ENCODE data around the gene VPS35L.

VPS35L gene, protein sequence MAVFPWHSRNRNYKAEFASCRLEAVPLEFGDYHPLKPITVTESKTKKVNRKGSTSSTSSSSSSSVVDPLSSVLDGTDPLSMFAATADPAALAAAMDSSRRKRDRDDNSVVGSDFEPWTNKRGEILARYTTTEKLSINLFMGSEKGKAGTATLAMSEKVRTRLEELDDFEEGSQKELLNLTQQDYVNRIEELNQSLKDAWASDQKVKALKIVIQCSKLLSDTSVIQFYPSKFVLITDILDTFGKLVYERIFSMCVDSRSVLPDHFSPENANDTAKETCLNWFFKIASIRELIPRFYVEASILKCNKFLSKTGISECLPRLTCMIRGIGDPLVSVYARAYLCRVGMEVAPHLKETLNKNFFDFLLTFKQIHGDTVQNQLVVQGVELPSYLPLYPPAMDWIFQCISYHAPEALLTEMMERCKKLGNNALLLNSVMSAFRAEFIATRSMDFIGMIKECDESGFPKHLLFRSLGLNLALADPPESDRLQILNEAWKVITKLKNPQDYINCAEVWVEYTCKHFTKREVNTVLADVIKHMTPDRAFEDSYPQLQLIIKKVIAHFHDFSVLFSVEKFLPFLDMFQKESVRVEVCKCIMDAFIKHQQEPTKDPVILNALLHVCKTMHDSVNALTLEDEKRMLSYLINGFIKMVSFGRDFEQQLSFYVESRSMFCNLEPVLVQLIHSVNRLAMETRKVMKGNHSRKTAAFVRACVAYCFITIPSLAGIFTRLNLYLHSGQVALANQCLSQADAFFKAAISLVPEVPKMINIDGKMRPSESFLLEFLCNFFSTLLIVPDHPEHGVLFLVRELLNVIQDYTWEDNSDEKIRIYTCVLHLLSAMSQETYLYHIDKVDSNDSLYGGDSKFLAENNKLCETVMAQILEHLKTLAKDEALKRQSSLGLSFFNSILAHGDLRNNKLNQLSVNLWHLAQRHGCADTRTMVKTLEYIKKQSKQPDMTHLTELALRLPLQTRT

DNA sequence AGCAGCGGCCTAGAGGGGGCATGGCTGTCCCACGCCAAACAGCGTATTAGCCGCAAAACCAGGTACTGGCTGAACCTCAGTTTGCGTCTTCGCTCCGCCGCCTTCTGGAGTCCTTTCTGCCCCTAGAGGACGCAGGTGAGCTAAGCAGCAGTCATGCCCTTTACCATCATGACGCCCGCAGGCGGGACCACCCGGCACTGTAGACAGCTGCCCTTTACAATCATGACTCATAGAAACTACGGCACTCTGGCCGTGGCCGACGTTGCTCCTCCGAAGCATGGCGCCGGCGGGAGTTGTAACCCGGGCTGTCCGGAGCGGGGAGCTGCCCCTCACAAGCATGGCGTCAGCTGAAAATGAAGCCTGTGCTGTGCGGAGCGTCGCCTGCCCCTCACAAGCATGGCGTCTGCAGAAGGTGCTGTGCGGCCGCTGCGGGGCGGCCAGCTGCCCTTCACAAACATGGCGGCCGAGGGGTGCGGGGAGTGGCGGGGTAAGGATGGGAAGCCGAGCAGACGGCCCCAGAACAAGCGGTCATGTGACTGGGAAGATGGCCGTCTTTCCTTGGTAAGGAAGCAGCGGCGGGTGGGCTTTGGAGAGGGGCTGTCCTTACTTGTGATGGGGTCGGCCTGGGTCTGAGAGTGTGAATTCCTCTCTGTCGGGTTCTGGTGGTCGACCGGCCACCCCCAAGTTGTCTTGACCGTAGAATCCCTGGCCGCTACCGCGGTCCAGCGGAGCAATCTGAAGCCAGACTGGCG lies at the start of gene VPS35L:
VPS35L (plus strand) TSS at position 518 of the 752 bp plus-strand sequence; CDS start at position 545, 27 bp downstream.
- DNase-seq, result peak; percentile 97

DNA sequence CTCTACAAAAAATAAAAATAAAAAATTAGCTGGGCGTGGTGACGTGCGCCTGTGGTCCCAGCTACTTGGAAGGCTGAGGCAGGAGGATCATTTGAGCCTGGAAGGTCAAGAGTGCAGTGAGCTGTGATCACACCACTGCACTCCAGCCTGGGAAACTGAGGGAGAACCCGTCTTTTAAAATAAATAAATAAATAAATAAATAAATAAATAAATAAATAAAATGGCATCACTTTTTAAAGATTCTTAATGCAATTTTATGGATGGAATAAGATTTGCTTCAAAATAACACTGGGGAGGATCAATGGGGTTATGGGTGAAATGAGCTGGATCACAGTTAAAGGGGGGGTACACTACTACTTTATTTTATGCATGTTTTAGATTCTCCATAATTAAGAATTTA lies 48.5 kb upstream of the VPS35L start:
- DNase-seq, result no peak

DNA sequence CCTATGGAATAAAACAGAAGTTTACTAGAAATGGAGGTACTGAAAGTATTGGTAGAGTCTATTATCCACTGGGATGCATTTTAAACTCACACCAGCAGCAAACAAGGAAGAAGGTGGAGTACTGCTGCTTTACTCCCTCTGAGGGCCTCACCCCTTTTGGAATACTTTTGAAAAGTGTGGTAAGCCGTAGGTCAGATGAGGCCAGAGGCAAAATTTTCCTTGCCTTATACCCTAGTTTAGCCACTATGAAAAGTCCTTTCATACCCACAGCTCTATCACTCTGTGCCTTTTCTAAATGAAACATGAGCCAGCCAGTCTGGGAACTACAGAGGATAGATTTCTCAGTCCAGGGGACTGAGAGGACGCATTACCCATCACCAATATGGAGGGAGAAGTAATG lies 47.6 kb upstream of the VPS35L start:
- no peak for DNase-seq

DNA sequence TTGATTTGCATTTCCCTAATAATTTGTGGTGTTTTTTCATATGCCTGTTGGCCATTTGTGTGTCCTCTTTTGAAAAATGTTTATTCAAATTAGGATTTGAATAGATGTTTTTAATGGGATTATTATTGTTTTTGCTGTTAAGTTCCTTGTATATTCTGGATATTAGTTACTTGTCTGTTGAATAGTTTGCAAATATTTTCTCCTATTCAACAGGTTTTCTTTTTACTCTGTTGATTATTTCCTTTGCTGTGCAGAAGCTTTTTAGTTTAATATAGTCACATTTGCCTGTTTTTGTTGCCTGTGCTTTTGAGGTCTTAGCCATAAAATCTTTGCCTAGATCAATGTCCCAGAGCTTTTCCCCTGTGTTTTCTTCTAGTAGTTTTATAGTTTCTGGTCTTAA lies 43.2 kb upstream of the VPS35L start:
- no peak for DNase-seq

DNA sequence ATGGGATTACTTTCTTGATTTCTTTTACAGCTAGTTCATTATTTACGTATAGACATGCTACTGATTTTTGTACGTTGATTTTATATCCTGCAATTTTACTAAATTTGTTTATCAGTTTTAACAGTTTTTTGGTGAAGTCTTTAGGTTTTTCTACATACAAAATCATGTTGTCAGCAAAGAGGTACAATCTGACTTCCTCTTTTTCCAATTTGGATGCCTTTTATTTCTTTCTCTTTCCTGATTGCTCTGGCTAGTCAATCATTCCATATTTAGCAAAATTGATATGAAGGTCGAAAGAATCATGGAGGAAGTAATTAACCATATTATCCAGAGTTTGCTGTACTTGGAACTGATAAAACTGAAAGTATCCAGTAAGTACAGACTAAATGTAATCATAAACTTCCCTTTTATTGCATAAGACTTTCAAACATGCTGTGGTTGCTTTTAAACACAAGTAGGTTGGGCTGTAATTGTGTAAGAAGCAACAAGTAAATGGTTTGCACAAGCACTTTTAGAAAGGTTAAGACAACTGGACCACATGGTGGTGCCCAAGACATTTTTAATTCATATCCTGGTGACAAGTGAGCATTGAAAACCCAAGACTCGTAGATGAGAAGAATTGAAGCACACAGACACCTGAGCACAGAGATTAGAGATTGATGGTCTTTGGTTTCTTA lies 42.0 kb upstream of the VPS35L start:
- DNase-seq, result no peak

DNA sequence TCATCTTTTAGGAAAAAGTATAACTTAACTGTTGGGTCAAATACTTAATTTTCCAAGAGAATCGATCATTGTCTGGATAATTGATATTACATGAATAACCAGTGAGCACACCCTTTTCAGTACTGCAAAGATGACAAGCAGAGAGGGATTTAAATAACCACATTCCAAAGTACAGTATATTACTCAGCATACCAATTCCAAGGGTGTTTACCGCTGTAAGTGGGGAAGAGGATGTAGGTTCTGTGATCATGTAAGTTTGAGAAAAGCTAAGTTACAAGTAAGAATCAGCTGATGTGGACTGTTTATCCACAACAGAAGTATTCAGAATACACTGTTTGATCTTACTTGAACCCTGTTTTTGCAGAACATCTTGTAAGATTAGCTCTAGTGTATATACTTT lies 39.7 kb upstream of the VPS35L start:
- no peak for DNase-seq

DNA sequence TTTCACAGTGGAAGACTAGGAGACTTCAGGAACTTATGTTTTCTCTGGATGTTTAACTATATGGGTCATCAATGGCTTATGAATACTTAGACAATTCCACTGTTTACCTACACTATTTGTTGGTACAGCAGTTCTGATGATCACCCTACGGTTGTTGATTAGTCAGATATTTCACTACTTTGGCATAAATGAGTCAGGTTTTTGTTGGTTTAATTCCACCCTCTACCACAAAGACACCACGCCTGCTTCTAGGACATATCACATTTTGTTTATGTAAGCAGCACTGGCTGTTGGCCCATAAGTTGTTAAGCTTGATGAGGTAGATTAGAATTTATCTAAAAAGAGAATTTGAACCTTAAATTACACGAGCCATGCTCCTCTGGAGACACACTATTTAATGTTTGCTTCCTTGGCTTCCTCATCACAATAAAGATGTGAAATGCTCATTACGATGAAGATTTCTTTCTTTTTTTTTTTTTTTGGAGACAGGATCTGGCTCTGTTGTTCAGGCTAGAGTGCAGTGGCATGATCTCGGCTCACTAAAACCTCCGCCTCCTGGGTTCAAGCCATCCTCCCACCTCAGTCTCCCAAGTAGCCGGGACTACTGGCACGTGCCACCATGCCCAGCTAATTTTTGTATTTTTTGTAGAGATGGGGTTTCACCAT lies 37.9 kb upstream of the VPS35L start:
- DNase-seq, result no peak

DNA sequence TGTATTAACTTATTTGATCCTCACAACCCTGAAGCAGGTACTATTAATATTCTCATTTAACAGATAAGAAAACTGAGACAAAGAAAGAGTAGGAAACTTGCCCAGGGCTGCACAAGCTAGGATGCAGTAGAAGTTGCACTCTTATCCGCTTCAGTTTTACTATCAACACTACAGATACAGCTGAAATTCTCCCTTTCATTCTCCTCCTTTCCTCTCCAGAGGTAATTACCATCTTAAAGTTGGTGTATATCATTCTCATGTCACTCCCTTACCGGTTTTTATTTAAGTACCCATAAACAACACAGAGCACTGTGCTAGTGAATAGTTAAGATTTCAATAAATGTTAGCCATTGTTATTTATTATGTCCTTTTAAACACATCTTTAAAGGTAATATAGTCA lies 37.1 kb upstream of the VPS35L start:
- no peak for DNase-seq

DNA sequence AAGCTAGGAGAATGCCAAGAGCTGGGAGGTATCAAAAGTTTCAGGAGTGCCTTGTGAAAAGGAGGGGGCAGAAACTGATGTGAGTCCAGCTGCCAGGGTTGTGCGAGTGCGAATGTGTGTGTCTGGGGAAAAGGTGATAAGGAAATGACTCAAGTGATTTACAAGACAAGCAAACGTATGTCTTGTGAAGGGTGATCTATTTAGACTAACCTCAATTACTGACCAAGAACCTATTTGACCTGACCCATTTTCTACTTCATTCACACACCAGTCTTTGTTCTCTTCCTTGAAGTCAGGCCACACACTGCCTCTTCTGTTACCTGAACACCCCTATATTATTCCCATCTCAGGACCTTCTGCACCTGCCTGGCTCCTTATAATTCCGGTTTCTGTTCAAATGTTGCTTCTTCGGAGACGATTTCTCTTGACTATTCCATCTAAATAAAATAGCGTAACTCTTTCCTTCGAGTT lies 34.6 kb upstream of the VPS35L start:
- DNase-seq, result peak; percentile 41

DNA sequence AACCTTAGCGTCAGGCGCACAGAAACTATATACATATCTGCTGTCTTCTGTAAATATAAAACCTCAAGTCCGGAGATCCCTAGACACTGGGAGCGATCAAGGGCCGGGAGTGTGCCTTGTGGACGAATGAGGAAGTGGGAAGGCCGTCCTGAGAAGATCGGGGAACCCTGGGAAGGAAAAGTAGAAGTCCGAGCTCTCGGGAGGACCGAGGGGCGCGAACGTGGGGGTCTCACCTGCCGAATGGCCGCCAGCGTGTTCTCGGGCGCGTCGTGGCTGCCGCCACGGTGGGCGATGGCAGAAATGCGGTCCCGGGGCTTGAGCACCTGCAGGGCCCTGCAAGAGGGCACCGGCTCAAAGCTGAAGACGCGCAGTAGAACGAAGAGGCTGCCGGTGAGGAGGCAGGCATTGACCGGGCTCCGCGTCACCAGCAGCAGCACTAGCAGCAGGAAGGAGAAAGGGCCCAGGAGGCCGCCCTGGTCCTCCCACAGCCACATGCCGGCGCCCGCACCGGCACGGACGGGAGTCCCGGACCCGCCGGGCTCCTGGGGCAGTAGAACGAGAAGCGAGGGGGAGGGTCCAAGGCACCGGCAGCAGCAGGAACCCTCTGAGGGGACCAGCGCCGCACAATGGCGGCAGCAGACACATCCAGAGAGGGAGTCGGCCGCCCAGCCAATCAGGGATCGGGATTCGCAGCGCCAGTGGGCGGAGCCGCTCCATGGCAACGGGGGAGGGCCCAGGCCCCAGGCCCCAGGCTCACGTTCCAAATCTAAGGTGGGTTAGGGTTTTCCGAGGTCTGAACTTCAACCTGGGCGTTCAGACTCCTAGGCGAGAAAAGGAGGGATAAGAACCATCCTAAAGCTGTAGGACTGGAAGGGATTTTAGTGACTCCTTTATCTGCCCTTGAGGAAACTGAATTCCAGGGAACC lies 33.8 kb upstream of the VPS35L start, which contains the start of gene GDE1:
GDE1 (minus strand) TSS at position 628 of the 926 bp plus-strand sequence; CDS start at position 494, 134 bp downstream.
- peak; percentile 97 for DNase-seq

DNA sequence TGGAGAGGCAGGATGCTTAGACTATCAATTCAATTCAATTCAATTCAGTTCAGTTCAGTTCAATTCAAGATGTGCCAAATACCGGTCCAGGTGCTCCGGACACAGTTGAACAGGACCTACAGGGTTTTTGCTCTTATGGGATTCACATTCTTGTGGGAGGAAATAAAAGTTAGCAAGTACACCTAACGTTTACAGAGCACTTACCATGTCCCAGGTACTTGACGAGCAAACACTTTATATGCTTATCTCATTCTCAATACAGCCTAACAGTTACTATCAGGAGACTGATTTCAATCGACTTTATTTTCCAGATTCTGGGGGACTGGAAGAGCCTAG lies 33.1 kb upstream of the VPS35L start:
- no peak for DNase-seq

DNA sequence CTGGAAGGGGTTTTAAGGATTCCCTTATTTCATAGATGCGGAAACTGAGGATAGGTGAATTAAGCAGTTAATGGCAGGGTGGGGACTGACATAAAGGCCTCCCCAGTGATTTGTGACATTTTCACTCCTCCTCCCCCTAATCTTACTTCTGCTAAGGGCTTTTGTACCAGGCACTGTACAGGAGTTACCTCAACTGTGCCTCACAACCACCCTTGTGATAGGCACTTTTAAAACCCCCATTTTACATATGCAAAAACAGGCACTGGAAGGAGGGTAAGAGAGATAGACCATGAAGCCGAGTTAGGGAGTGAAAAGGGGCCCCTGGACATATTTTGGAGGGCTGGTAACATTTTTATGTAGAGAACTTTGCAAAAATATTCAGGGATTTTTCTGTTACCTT lies 32.7 kb upstream of the VPS35L start:
- no peak for DNase-seq

DNA sequence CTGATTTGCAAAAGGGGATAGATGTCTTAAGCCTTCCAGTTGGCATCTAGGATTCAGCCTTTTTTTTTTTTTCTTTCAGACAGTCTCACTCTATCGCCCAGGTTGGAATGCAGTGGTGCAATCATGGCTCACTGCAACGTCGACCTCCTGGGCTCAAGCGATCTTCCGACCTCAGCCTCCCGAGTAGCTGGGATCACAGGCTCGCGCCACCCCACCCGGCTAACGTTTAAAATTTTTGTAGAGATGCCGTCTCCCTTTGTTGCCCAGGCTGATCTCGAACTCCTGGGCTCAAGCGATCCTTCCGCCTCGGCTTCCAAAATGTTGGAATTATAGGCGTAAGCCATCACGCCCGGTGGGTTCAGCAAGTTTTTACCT lies 32.3 kb upstream of the VPS35L start:
- DNase-seq, result no peak

DNA sequence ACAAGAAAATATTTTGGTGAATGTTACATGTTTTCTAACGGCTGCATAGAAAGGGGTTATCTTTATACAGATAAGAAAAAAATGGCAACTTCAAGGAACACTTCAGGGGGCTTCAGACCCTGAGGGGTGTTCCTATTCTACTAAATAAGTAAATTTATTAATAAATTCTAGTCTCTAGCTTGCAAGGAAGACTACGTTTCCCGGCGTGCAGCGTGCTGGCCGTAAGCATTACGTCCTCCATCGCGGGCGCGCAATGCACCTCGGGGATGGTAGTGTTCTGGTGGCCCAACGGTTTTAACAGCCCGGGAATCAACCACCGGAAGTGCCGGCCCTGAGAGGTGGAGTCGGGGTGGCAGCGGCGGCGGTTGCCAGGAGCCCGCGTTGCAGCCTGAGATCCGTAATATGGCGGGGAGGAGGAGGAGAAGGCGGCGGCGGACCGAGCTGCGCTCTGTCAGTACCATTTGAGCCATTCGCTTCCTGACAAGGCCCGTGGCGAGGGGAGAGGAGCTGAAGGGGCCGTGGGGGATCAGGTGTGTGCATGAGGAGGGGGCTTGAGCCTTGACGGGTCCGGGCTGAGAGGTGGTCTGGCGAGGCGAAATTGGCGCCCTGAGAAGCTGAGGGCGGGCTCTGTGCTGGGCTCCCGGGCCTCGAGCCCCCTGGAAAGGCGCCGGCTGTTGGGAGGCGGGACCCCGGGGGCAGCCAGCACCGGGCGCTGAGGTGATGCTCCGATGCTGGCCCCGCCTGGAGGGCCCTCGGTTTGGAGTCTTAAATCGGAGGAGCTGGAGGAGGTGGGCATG lies 31.7 kb upstream of the VPS35L start, which contains the start of gene CCP110:
CCP110 (plus strand) TSS at position 384 of the 797 bp plus-strand sequence. CDS start 3,940 bp downstream, outside the sequence.
- peak; percentile 98 for DNase-seq

DNA sequence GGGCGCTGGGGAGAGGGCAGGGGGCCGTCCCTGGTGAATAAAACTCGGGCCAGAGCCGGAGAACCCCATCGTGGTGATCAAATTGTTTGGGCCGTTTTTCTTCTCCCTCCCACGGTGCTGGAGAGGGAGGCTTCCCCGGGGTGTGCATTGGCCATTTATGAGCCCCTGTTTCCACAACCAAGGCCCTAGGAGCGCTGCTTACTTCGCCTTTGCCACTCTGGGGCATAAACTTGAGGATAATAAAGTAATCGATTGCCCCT lies 31.2 kb upstream of the VPS35L start:
- DNase-seq, result no peak

DNA sequence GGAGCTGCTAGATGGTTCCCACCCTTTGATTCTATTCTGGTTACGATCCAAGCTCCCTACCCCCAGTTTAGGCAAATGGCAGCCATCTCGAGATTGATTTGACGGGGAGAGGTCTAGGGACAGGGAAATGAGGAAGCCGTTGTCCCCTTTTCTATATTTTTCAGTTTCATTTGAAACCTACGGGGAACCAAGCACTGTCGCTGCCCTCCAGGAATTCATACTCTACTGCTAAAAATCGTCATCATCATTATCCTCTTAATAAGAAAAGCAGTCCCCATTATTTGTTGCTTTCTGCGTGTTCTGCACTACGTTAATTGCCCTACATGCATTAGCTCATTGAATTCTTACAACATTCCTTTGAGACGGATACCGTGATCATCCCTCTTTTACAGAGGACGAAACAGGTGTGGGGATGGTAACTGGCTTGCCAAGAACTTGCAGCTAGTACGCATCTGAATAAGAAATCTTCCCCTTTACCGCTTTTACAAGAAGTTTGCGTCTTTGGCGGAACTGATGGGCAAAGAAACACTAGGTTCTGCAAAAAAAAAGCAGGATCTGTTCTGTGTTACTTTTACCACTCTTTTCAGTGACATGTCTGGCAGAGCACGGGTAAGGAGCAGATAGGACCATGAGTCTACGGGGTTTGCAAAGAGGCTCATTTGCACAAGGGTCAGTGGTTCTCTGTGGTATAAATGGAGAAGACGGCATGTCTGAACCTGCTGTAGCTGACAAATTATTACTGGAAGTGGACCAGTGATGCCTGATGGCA lies 30.7 kb upstream of the VPS35L start:
- no peak for DNase-seq

DNA sequence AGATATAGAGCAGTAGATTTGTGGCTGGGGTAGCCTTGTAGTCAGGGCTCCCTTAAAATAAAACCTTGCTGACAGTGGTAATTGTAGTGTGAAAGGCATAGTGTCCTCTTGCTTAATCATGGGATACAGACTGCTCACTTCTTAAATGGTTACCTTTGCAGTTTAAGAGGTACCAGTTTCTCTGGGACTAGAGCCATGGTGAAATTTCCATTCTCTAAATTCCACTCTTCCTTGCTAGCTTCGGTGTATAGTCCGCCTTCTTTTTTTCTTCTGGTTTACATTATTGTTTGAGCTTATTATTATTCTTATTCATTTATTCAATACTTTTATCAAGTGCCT lies 30.1 kb upstream of the VPS35L start:
- DNase-seq, result no peak

DNA sequence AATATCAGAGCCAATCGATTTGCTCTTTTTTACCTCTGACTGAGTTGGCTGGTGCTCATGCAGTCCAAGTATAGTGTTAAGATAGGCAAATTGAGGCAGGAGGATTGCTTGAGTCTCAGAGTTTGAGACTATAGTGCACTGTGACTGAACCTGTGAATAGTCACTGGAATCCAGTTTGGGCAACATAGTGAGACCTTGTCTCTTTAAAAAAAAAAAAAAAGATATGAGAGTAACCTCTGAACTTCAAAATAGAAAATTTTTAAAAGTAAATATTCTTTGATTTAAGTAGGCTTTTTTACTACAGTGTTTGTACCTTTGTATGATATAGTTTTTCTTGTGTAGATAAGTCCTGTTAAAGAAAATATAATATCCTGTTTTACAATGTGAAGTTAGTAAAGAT lies 28.3 kb upstream of the VPS35L start:
- DNase-seq, result no peak

DNA sequence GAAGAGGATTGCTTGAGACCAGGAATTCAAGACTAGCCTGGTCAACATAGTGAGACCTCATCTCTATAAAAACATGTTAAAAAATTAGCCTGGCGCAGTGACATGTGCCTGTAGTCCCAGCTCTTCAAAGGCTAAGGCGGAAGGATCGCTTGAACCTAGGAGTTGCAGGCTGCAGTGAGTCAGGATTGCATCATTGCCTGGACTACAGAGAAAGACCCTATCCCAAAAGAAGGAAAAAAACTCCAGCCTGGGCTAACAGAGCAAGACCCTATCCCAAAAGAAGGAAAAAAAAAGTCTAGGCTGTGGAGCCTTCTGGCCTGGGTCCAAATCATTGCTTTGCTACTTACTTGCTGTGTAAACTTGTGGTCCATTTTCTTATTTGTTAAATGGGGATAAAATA lies 26.8 kb upstream of the VPS35L start:
- no peak for DNase-seq

Data from stimulated activated CD4-positive, alpha-beta T cell treated with anti-CD3 and anti-CD28 coated beads, Interleukin-15, amount 100 ng/mL, for 24 hours (primary cell).